Heart left ventricle (tissue), 16 donors: Measurements from ENCODE around the gene UMODL1. TPM values are rescaled to one million over a fixed set of nuclear protein-coding genes. Genes with fewer than 3 reads are reported as not detected.

Source experiments
- ATAC-seq, 4 donors: fragments of 200-7000 bp; cut with Tn5 transposase; one replicate each; pipeline ENCODE4 v1.9.1; 2020 to 2022; ENCODE audit warnings: moderate library complexity in 4 of 4, mild to moderate bottlenecking in 3 of 4, moderate number of reproducible peaks in 1 of 4
- DNase-seq, 5 donors: peaks; one replicate each; pipeline ENCODE4 v3.0.0-alpha.2; 2020
- H3K27ac ChIP-seq, 12 donors: fragments of 200-600 bp; sonication (generic) in 4 of 12; one replicate each; pipeline versions ENCODE4 v1.5.0 to v1.8.0; 2016 to 2022; ENCODE audit warnings: mild to moderate bottlenecking in 2 of 12
- H3K27me3 ChIP-seq, 9 donors: fragments of 200-600 bp; sonication (generic) in 2 of 9; one replicate each; pipeline versions ENCODE4 v1.5.1 to v1.8.0; 2016 to 2022; ENCODE audit warnings: mild to moderate bottlenecking in 3 of 9
- H3K36me3 ChIP-seq, 9 donors: fragments of 200-600 bp; sonication (generic) in 2 of 9; one replicate each; pipeline versions ENCODE4 v1.5.0 to v1.8.0; 2018 to 2022; ENCODE audit warnings: mild to moderate bottlenecking in 2 of 9
- H3K4me1 ChIP-seq, 12 donors: fragments of 200-600 bp; sonication (generic) in 4 of 12; one replicate each; pipeline versions ENCODE4 v1.5.0 to v1.8.0; 2016 to 2022; ENCODE audit warnings: mild to moderate bottlenecking in 3 of 12
- H3K4me3 ChIP-seq, 12 donors: fragments of 200-600 bp; sonication (generic) in 4 of 12; one replicate each; pipeline versions ENCODE4 v1.5.0 to v1.8.0; 2017 to 2022; ENCODE audit warnings: mild to moderate bottlenecking in 9 of 12, moderate library complexity in 4 of 12
- H3K9me3 ChIP-seq, 12 donors: fragments of 200-600 bp; sonication (generic) in 4 of 12; one replicate each; pipeline versions ENCODE4 v1.5.0 to v1.8.0; 2016 to 2022; ENCODE audit warnings: mild to moderate bottlenecking in 1 of 12
- CTCF ChIP-seq, 12 donors: fragments of 200-600 bp; sonication (generic) in 4 of 12; IDR thresholded peaks; one replicate each; pipeline versions ENCODE4 v1.5.0 to v1.8.0; 2018 to 2022; ENCODE audit warnings: antibody characterized with exemption in 12 of 12, mild to moderate bottlenecking in 5 of 12
- POLR2A ChIP-seq, 2 donors: fragments of 450-650 bp; IDR thresholded peaks; one replicate each; pipeline ENCODE4 v1.6.1; 2017; ENCODE audit warnings: antibody characterized with exemption in 2 of 2, mild to moderate bottlenecking in 2 of 2, moderate library complexity in 2 of 2
- WGBS, 4 donors: extraction: QIAGEN DNeasy Blood & Tissue Kit in 2 of 4; methylation state at CpG; one replicate each; pipeline versions ENCODE4 v1.1.5 to v1.1.7; 2013 to 2018; 5-methylcytosine and 5-hydroxymethylcytosine counted together
- intact Hi-C, 10 donors: fragments of 100-400 bp; cut with DNase I; formaldehyde crosslinking; loops; one replicate each; pipeline versions ENCODE4 v1.11.1 to v1.14.2; 2022
- long read RNA-seq, 3 donors: library from polyadenylated mRNA; unstranded; transcript quantifications; one replicate each; pipeline ENCODE4 v2.0.0, GENCODE V29; 2020 to 2021
- polyA plus RNA-seq, 2 donors: library from polyadenylated mRNA; stranded (reverse); fragments of 200-250 nt; gene quantifications; one replicate each; pipeline ENCODE4 v1.2.3, GENCODE V29; 2013
- total RNA-seq, 9 donors: library from RNA; depleted of rRNA in 2 of 9; stranded (reverse); fragments of >200 nt in 2 of 9; fragmentation: NEBNext Ultra II Directional in 3 of 9; extraction: Animal tissue kit (Norgen Biotek cat#: 25700) in 3 of 9; gene quantifications; one replicate each; pipeline versions ENCODE4 v1.1.0 to v1.2.4, GENCODE V29; 2016 to 2023
- donor health status: ischemic (EF 13 %, LVEDD 7.1; RV severe dilation, severe dysfunction).
- donor health status: healthy with polysubstance abuse.
- donor health status: DM: no; HTN: yes; CAD: no.
- donor health status: DM: no; HTN: no; CAD: no.
- donor health status: ischemic (EF 25% LVEDD 6.9; RV normal size, moderate dysfunction).
- donor health status: ischemic (EF 25% LVEDD 5.7; RV mildly dilated, moderate dysfunction).
- donor health status: healthy.
- donor health status: DM: yes; HTN: yes; CAD: no.
- donor health status: ischemic (EF 35%, LVEDD 5.7; RV mildly dilated, moderate dysfunction).
- donor health status: nonischemic (EF 11% LVEDD 7.7; RV severe dilation, severe dysfunction).
- donor health status: DM: yes; HTN: yes; CAD: no.
- donor health status: PGD.
- donor health status: ischemic (EF 29% LVEDD 5.4; RV normal size, mild dysfunction).
- donor health status: nonischemic (EF 23%, LVEDD 6.1; RV moderate dilation, normal function).

Gene UMODL1
- total RNA-seq (under 1 TPM in 2 of 9 donors, not detected in 7; 0.07 to 0.19 TPM), polyA plus RNA-seq (not detected)
- long read RNA-seq, donor 1, result 0 reads
- long read RNA-seq, donor 2, result 0 reads
- long read RNA-seq, donor 3, result 0 reads

- H3K4me1 ChIP-seq, result no peaks in the 10 kb centered on the region
- 85 to 89% (median 85%) methylated on average over 10 to 13 of the region's 13 CpGs for WGBS, 4 donors
- H3K9me3 ChIP-seq, result no peaks in the 10 kb centered on the region
- no peaks in the 10 kb centered on the region for H3K36me3 ChIP-seq
- H3K27me3 ChIP-seq, result peaks cover 0 to 15% (median 0%) of the 10 kb centered on the region in 9 donors
- H3K27ac ChIP-seq, result no peak within 1 kb of the TSS
- no peak within 1 kb of the TSS for H3K4me3 ChIP-seq
- no peak for TF ChIP-seq CTCF (IDR thresholded peaks at IDR 0.05)
- no peak for TF ChIP-seq POLR2A (IDR thresholded peaks at IDR 0.05)
- DNase-seq, result peak in 2 of 5 donors; percentile 9 to 36
- no peak for ATAC-seq
- intact Hi-C loops, result no loop called here
These were observed at the start of gene UMODL1 for GRCh38 chr21:42071146-42071737. TSS of gene UMODL1 (plus strand) at chr21:42071317. CDS start at chr21:42071317, 0 bp downstream.

GRCh38 chr21:42021371-42022090 is 49.6 kb upstream of the UMODL1 start:
- peaks cover 0 to 19% (median 0%) of the 10 kb centered on the region in 9 donors for H3K27me3 ChIP-seq
- intact Hi-C loops, result loop anchor here in 1 of 10 donors (5.0 kb wide), 1 partner anchor 91 kb away; no protein-coding TSS in a partner anchor
- 53 to 69% (median 59%) methylated on average over 20 of the region's 20 CpGs for WGBS, 4 donors
- peaks cover 0 to 9% (median 0%) of the 10 kb centered on the region in 12 donors for H3K4me1 ChIP-seq
- TF ChIP-seq POLR2A (IDR thresholded peaks at IDR 0.05), result no peak
- TF ChIP-seq CTCF (IDR thresholded peaks at IDR 0.05), result no peak
- no peak overlapping the region for H3K27ac ChIP-seq
- H3K9me3 ChIP-seq, result no peaks in the 10 kb centered on the region
- H3K4me3 ChIP-seq, result no peak overlapping the region
- DNase-seq (no peak), ATAC-seq (peak in 2 of 4 donors; percentile 6 to 24)
- H3K36me3 ChIP-seq, result no peaks in the 10 kb centered on the region

GRCh38 chr21:42022091-42022430 is 49.1 kb upstream of the UMODL1 start:
- ATAC-seq, result peak in 1 of 4 donors; percentile 9
- DNase-seq, result no peak
- intact Hi-C loops, result loop anchor here in 1 of 10 donors (5.0 kb wide), 1 partner anchor 90 kb away; no protein-coding TSS in a partner anchor
- Histone ChIP-seq H3K27ac (no peak overlapping the region), H3K36me3 (no peaks in the 10 kb centered on the region), H3K4me1 (peaks cover 0 to 9% (median 0%) of the 10 kb centered on the region in 12 donors), H3K27me3 (peaks cover 0 to 19% (median 0%) of the 10 kb centered on the region in 9 donors), H3K4me3 (no peak overlapping the region), H3K9me3 (no peaks in the 10 kb centered on the region)
- TF ChIP-seq CTCF (IDR thresholded peaks at IDR 0.05) (no peak), POLR2A (IDR thresholded peaks at IDR 0.05) (no peak)
- WGBS, 4 donors, result 20 to 57% (median 53%) methylated on average over 1 to 12 of the region's 12 CpGs

GRCh38 chr21:42022906-42023305 is 48.2 kb upstream of the UMODL1 start:
- TF ChIP-seq CTCF (IDR thresholded peaks at IDR 0.05), result no peak
- no peak for TF ChIP-seq POLR2A (IDR thresholded peaks at IDR 0.05)
- Histone ChIP-seq H3K9me3 (no peaks in the 10 kb centered on the region), H3K27me3 (peaks cover 0 to 19% (median 0%) of the 10 kb centered on the region in 9 donors), H3K36me3 (no peaks in the 10 kb centered on the region), H3K4me1 (peaks cover 0 to 11% (median 0%) of the 10 kb centered on the region in 12 donors), H3K4me3 (no peak overlapping the region), H3K27ac (no peak overlapping the region)
- ATAC-seq (no peak), DNase-seq (no peak)
- 95 to 98% (median 97%) methylated on average over 11 of the region's 11 CpGs for WGBS, 4 donors
- intact Hi-C loops, result loop anchor here in 1 of 10 donors (5.0 kb wide), 1 partner anchor 89 kb away; no protein-coding TSS in a partner anchor
